IPS-18a (cell line): ENCODE results near the gene FHIT.

Experiments
- H3K27ac ChIP-seq: one replicate; pipeline ENCODE4 v1.5.1; 2013; ENCODE audit warnings: low read length
- H3K27me3 ChIP-seq: one replicate; pipeline ENCODE4 v1.6.1; 2013; ENCODE audit warnings: mild to moderate bottlenecking, low read length; ENCODE audit not compliant: control insufficient read depth, insufficient read depth
- H3K36me3 ChIP-seq: one replicate; pipeline ENCODE4 v1.6.1; 2013; ENCODE audit warnings: low read depth, low read length; ENCODE audit not compliant: control insufficient read depth
- H3K4me1 ChIP-seq: one replicate; pipeline ENCODE4 v1.6.1; 2013; ENCODE audit warnings: low read depth, low read length; ENCODE audit not compliant: control insufficient read depth
- H3K4me3 ChIP-seq: one replicate; pipeline ENCODE4 v1.5.1; 2013; ENCODE audit warnings: low read length
- H3K9ac ChIP-seq: one replicate; pipeline ENCODE4 v1.6.1; 2013; ENCODE audit warnings: mild to moderate bottlenecking, low read length, moderate library complexity
- H3K9me3 ChIP-seq: one replicate; pipeline ENCODE4 v1.6.1; 2013; ENCODE audit warnings: low read depth, low read length; ENCODE audit not compliant: control insufficient read depth

The FHIT gene

GRCh38 chr3:60013241-60013640 lies 1238.0 kb downstream of the FHIT start:
- Histone ChIP-seq H3K4me1 (peaks cover 16% of the 10 kb centered on the region), H3K9ac (no peak overlapping the region), H3K4me3 (no peak overlapping the region), H3K27me3 (no peaks in the 10 kb centered on the region), H3K27ac (no peak overlapping the region), H3K36me3 (no peaks in the 10 kb centered on the region), H3K9me3 (no peaks in the 10 kb centered on the region)

- Histone ChIP-seq H3K27ac (no peak overlapping the region), H3K27me3 (no peaks in the 10 kb centered on the region), H3K9me3 (no peaks in the 10 kb centered on the region), H3K9ac (no peak overlapping the region), H3K4me3 (no peak overlapping the region), H3K36me3 (no peaks in the 10 kb centered on the region), H3K4me1 (peaks cover 16% of the 10 kb centered on the region)
Observed at GRCh38 chr3:60011218-60011617, 1240.0 kb downstream of the FHIT start.

- H3K27ac ChIP-seq: no peak overlapping the region
- H3K4me3 ChIP-seq: no peak overlapping the region
- no peak overlapping the region for H3K9ac ChIP-seq
Observed at GRCh38 chr3:60010781-60011180, 1240.5 kb downstream of the FHIT start.

GRCh38 chr3:60009931-60010478 lies 1241.2 kb downstream of the FHIT start:
- Histone ChIP-seq H3K36me3 (no peaks in the 10 kb centered on the region), H3K27me3 (no peaks in the 10 kb centered on the region), H3K9me3 (no peaks in the 10 kb centered on the region), H3K4me3 (no peak overlapping the region), H3K9ac (no peak overlapping the region), H3K4me1 (peaks cover 16% of the 10 kb centered on the region), H3K27ac (no peak overlapping the region)

More at GRCh38 chr3:60010781-60011180, 1240.5 kb downstream of the FHIT start:
- Histone ChIP-seq H3K4me1 (peaks cover 16% of the 10 kb centered on the region), H3K9me3 (no peaks in the 10 kb centered on the region), H3K27me3 (no peaks in the 10 kb centered on the region), H3K36me3 (no peaks in the 10 kb centered on the region)

- Histone ChIP-seq H3K4me1 (peaks cover 5% of the 10 kb centered on the region), H3K9ac (no peak overlapping the region), H3K27ac (no peak overlapping the region), H3K27me3 (no peaks in the 10 kb centered on the region), H3K4me3 (no peak overlapping the region), H3K36me3 (no peaks in the 10 kb centered on the region), H3K9me3 (no peaks in the 10 kb centered on the region)
Observed at GRCh38 chr3:60001369-60001768, 1249.9 kb downstream of the FHIT start.

- no peaks in the 10 kb centered on the region for H3K27me3 ChIP-seq
- H3K4me3 ChIP-seq: no peak overlapping the region
- no peaks in the 10 kb centered on the region for H3K9me3 ChIP-seq
Observed at GRCh38 chr3:60000311-60001105, 1250.7 kb downstream of the FHIT start.

GRCh38 chr3:59998058-59998457 lies 1253.2 kb downstream of the FHIT start:
- H3K4me3 ChIP-seq: no peak overlapping the region
- H3K9me3 ChIP-seq: no peaks in the 10 kb centered on the region
- H3K27ac ChIP-seq: no peak overlapping the region
- no peak overlapping the region for H3K9ac ChIP-seq
- peaks cover 5% of the 10 kb centered on the region for H3K4me1 ChIP-seq
- H3K27me3 ChIP-seq: no peaks in the 10 kb centered on the region
- no peaks in the 10 kb centered on the region for H3K36me3 ChIP-seq

More at GRCh38 chr3:60000311-60001105, 1250.7 kb downstream of the FHIT start:
- Histone ChIP-seq H3K36me3 (no peaks in the 10 kb centered on the region), H3K27ac (no peak overlapping the region), H3K4me1 (peaks cover 5% of the 10 kb centered on the region), H3K9ac (no peak overlapping the region)

GRCh38 chr3:59997583-59997982 lies 1253.7 kb downstream of the FHIT start:
- no peaks in the 10 kb centered on the region for H3K36me3 ChIP-seq
- H3K4me1 ChIP-seq: peaks cover 5% of the 10 kb centered on the region
- H3K4me3 ChIP-seq: no peak overlapping the region
- H3K27me3 ChIP-seq: no peaks in the 10 kb centered on the region
- no peaks in the 10 kb centered on the region for H3K9me3 ChIP-seq
- no peak overlapping the region for H3K27ac ChIP-seq
- no peak overlapping the region for H3K9ac ChIP-seq

- H3K36me3 ChIP-seq: no peaks in the 10 kb centered on the region
- H3K27ac ChIP-seq: no peak overlapping the region
- no peaks in the 10 kb centered on the region for H3K27me3 ChIP-seq
- H3K9ac ChIP-seq: no peak overlapping the region
- H3K4me1 ChIP-seq: peaks cover 5% of the 10 kb centered on the region
- H3K9me3 ChIP-seq: no peaks in the 10 kb centered on the region
- no peak overlapping the region for H3K4me3 ChIP-seq
Observed at GRCh38 chr3:59996056-59996455, 1255.2 kb downstream of the FHIT start.

- Histone ChIP-seq H3K27ac (no peak overlapping the region), H3K4me3 (no peak overlapping the region), H3K9ac (no peak overlapping the region), H3K27me3 (no peaks in the 10 kb centered on the region), H3K9me3 (no peaks in the 10 kb centered on the region), H3K36me3 (no peaks in the 10 kb centered on the region), H3K4me1 (peaks cover 5% of the 10 kb centered on the region)
Observed at GRCh38 chr3:59995563-59995962, 1255.7 kb downstream of the FHIT start.

- no peaks in the 10 kb centered on the region for H3K36me3 ChIP-seq
- H3K9me3 ChIP-seq: no peaks in the 10 kb centered on the region
- H3K27me3 ChIP-seq: no peaks in the 10 kb centered on the region
- no peak overlapping the region for H3K4me3 ChIP-seq
- no peak overlapping the region for H3K27ac ChIP-seq
- no peak overlapping the region for H3K9ac ChIP-seq
- H3K4me1 ChIP-seq: peaks cover 5% of the 10 kb centered on the region
Observed at GRCh38 chr3:59994732-59995304, 1256.4 kb downstream of the FHIT start.
